Measurements from ENCODE around the gene HSPA9. TPM values are rescaled to one million over a fixed set of nuclear protein-coding genes. Genes with fewer than 3 reads are reported as not detected.

HSPA9 gene
- total and polyA plus RNA-seq, 2 of the 13 experiments (the other 11 are each of a cell fraction or from before 2014, with no cell fraction given): 165 to 478 TPM

DNA sequence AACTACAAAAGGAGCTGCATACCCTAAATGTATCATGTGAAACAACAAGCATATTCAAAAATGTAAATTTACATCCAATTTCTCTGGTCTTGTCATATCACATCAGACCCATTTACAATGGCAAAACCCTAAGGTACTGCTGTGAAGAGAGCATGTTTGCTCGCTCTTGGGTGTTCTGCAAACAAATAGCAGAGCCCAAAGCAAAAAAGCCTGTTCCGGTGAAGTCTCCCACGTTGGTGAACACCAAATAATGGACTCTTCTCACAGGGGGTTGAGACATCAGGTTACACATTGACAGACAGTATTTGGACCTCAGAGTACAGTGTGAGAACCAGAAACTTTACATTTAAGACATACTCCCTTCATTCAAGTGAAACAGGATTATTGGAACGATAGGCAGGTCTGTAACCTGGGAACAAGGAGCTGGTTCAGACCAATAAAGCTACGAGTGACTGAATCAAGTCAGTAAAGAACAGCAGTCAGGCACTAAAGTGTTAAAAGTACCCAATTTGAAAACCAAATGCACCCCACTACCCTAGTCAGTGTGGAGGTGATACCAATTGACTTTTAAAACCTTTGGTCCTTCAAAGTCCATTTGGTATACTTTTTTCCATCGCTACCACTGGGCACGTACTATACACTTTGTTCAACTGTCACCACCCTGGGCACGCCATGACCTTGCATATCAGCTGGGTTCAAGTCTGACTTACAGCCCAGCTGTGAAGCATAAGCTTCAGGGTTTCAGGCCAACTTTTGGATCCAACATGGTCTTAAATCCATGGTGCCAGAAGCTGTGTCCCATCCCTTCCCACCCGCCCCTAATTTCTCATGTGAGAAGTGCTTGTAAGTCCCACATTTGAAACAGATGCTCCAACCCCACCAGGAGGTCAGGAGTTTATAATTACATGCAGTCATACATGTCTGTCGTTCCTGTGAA lies 68.6 kb downstream of the HSPA9 start (continued):
- TF ChIP-seq, protein P1, sequence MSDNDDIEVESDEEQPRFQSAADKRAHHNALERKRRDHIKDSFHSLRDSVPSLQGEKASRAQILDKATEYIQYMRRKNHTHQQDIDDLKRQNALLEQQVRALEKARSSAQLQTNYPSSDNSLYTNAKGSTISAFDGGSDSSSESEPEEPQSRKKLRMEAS (IDR thresholded peaks at IDR 0.05): no peak
- no peak for TF ChIP-seq TOE1 (CRISPR knock-in tag; IDR thresholded peaks at IDR 0.05)
- TF ChIP-seq KLF9 (CRISPR knock-in tag; IDR thresholded peaks at IDR 0.05; ENCODE audit: low read depth): no peak
- TF ChIP-seq POGZ (CRISPR knock-in tag; IDR thresholded peaks at IDR 0.05): peak; percentile 6; the same call in 1 of the 2 replicates
- TF ChIP-seq, protein P2, sequence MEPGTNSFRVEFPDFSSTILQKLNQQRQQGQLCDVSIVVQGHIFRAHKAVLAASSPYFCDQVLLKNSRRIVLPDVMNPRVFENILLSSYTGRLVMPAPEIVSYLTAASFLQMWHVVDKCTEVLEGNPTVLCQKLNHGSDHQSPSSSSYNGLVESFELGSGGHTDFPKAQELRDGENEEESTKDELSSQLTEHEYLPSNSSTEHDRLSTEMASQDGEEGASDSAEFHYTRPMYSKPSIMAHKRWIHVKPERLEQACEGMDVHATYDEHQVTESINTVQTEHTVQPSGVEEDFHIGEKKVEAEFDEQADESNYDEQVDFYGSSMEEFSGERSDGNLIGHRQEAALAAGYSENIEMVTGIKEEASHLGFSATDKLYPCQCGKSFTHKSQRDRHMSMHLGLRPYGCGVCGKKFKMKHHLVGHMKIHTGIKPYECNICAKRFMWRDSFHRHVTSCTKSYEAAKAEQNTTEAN (CRISPR knock-in tag; conservative IDR thresholded peaks at IDR 0.05): no peak; the same call in 1 of the 2 replicates
- no peak for TF ChIP-seq THYN1 (CRISPR knock-in tag; IDR thresholded peaks at IDR 0.05; ENCODE audit: borderline replicate concordance, low read depth)
- no peak for TF ChIP-seq NFIC (IDR thresholded peaks at IDR 0.05; ENCODE audit: low read length)
- no peak for TF ChIP-seq TAF15 (IDR thresholded peaks at IDR 0.05; ENCODE audit: low read depth, low read length, poor library complexity, severe bottlenecking)
- TF ChIP-seq ZFYVE20 (CRISPR knock-in tag; IDR thresholded peaks at IDR 0.05; ENCODE audit: borderline replicate concordance, low read depth): no peak
- no peak for TF ChIP-seq ZFP37 (CRISPR knock-in tag; IDR thresholded peaks at IDR 0.05; ENCODE audit: borderline replicate concordance)
- TF ChIP-seq FLYWCH1 (CRISPR knock-in tag; IDR thresholded peaks at IDR 0.05): no peak
- no peak for TF ChIP-seq NR2F2 (IDR thresholded peaks at IDR 0.05; ENCODE audit: borderline replicate concordance, low read depth)
- TF ChIP-seq, protein P3, sequence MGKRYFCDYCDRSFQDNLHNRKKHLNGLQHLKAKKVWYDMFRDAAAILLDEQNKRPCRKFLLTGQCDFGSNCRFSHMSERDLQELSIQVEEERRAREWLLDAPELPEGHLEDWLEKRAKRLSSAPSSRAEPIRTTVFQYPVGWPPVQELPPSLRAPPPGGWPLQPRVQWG (CRISPR knock-in tag; IDR thresholded peaks at IDR 0.05; ENCODE audit: borderline replicate concordance, low read depth): no peak
- TF ChIP-seq, protein P4, sequence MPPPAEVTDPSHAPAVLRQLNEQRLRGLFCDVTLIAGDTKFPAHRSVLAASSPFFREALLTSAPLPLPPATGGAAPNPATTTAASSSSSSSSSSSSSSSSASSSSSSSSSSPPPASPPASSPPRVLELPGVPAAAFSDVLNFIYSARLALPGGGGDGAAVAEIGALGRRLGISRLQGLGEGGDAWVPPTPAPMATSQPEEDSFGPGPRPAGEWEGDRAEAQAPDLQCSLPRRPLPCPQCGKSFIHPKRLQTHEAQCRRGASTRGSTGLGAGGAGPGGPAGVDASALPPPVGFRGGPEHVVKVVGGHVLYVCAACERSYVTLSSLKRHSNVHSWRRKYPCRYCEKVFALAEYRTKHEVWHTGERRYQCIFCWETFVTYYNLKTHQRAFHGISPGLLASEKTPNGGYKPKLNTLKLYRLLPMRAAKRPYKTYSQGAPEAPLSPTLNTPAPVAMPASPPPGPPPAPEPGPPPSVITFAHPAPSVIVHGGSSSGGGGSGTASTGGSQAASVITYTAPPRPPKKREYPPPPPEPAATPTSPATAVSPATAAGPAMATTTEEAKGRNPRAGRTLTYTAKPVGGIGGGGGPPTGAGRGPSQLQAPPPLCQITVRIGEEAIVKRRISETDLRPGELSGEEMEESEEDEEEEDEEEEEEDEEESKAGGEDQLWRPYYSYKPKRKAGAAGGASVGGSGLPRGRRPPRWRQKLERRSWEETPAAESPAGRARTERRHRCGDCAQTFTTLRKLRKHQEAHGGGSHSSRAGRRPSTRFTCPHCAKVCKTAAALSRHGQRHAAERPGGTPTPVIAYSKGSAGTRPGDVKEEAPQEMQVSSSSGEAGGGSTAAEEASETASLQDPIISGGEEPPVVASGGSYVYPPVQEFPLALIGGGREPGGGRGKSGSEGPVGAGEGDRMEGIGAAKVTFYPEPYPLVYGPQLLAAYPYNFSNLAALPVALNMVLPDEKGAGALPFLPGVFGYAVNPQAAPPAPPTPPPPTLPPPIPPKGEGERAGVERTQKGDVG (CRISPR knock-in tag; IDR thresholded peaks at IDR 0.05; ENCODE audit: borderline replicate concordance): no peak
- TF ChIP-seq MATR3 (CRISPR knock-in tag; IDR thresholded peaks at IDR 0.05): no peak
- peak; percentile 50; the same call in 1 of the 2 replicates for TF ChIP-seq ZNF556 (CRISPR knock-in tag; IDR thresholded peaks at IDR 0.05; ENCODE audit: borderline replicate concordance)
- TF ChIP-seq ZNF792 (CRISPR knock-in tag; IDR thresholded peaks at IDR 0.05): 0 out of 2 replicates have a peak, but pooled peaks have one; percentile 26
- TF ChIP-seq, protein P5, sequence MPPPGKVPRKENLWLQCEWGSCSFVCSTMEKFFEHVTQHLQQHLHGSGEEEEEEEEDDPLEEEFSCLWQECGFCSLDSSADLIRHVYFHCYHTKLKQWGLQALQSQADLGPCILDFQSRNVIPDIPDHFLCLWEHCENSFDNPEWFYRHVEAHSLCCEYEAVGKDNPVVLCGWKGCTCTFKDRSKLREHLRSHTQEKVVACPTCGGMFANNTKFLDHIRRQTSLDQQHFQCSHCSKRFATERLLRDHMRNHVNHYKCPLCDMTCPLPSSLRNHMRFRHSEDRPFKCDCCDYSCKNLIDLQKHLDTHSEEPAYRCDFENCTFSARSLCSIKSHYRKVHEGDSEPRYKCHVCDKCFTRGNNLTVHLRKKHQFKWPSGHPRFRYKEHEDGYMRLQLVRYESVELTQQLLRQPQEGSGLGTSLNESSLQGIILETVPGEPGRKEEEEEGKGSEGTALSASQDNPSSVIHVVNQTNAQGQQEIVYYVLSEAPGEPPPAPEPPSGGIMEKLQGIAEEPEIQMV (CRISPR knock-in tag; IDR thresholded peaks at IDR 0.05; ENCODE audit: low read depth): no peak
- TF ChIP-seq EZH2 (conservative IDR thresholded peaks at IDR 0.05; ENCODE audit: low read depth, low read length): no peak
- TF ChIP-seq MIER3 (CRISPR knock-in tag; IDR thresholded peaks at IDR 0.05; ENCODE audit: borderline replicate concordance): no peak
- TF ChIP-seq ZNF441 (CRISPR knock-in tag; IDR thresholded peaks at IDR 0.05; ENCODE audit: borderline replicate concordance): no peak
